Cerebellar nuclear complex (tissue), 1 donor: ENCODE data around the gene BRME1.

Experiments used
- DNase-seq, 2 experiments: peaks; one replicate each; lab custom pipeline; 2025; lab: John Stamatoyannopoulos, UW

The BRME1 gene

DNA sequence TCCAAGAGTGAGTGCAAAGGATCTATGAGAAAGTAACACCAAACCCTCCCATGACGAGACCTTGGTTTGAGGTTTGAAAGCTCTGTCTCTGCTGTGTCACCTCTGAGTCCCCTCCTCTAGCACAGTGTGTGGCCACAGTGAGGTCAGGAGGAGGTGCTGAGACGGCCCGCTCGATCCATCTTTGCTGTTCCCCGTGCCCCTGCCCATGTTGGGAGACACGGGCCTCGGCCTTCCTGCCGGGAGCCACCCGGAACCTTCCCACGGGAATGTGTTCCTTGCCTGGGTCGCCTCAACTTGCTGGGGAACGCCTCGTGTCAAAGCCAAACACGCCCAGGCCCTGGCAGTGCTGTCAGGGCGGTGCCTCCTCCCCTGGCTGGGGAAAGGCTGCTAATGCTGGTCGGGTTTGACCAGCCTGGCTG, 18.9 kb downstream of the BRME1 start:
- no peak for DNase-seq

DNA sequence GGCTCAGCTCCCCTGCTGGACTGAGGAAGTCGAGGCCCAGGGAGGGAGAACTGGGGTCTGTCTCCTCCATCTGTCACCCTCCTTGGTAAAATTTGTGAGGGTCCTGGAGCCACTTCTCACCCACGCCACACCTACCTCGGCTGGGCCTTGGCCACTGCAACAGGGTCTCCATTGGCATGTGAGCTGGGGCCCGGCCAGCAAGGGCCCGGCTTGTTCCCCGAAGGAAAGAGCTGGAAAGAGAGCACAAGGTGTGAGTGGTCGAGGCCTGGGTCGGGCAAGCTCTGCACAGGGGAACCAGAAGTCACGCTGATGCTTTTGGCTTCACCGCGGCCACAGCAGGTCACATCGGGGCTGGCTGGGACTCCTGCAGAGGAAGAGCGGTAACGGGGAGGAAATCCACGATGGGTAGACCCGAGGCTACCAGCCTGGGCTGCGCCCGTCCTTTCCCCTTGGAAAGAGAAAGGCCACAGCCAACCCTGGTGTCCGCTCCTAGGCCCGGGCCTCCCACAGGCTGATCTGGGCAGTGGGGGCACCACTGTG, 20.0 kb downstream of the BRME1 start:
- DNase-seq = no peak

DNA sequence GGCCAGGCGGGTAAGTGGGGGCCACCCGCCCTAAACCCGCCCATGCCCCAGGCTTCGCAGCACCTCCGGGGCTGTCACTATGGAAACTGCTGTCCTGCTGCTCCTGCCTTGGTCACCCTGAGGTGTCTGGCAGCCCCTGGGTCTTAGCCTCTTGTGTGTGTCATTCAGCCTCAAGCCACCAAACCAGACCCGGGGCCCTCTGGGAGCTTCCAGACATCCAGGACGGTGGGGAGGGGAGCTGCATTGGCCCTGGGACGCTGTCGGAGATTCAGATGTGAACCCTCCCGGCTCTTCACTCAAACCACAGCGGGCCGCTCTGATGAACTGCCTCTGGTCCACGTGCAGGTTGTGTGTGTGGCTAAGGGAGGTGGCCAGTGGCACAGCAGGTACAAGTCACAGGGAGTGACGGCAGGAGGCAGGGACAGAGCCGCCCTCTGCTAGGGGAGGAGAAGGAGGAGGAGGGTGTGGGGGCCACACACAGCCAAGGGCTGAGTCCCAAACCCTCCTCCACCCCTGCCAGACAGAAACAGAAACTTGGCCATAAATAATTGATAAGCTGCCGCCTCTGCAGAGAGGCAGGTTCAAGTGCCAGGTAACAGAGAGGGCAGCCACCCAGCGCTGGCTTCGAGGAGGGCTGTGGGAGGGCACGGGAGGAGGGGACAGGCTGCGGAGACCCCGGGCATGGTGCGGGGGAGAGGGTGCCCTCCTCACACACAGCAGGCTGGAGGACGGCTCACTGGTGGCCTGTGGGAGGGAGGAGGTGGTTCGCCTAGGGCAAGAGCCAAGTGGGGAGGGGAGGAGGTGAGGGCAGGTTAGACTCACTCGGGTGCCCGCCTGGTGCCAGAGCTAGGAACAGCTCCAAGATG, 21.0 kb downstream of the BRME1 start:
- DNase-seq = peak in 1 of 2 experiments; percentile 1

DNA sequence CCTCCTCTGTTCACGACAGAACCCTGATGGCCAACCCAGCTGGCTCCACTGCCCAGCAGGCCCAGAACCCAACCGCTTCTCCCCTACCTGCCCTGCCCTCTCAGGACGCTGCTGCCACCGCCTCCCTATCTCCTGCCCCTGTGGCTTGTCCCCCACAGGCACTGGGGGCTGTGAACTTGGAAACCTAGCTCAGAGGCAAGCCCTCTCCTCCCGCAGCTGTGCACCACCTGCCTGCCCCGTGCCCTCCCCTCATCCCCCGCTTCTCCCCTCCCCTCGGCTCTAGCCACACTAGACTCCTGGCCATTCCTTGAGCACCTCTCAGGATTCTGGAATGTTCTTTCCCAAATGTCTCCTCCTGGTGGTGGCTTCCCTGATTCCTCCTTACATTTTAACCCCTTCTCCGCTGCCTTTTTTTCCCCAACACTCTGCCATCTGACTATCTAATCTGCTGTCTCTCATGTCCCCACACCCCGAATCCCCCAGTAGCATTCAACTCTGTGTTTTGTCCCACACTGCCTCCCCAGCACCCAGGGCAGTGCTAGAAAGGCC, 22.3 kb downstream of the BRME1 start:
- no peak for DNase-seq

DNA sequence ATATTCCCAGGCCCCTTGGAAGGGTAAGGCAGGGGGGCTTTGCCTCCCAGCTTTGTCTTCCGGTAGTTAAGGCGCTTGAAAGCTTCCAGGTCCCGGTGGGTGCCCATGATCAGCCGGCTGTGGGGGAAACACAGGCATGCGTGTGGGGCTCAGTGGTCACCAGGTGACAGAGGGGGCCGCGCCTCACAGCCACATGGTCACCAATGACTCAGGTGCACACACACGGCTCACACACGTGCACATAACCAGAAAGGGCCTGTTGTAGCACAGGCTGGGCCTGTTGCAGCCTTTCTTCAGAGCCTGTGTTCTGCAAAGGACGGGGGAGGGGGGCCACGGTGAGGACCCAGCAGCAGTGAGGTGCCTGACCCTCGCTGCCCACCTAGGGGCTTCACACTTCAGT, 23.1 kb downstream of the BRME1 start:
- DNase-seq = no peak

DNA sequence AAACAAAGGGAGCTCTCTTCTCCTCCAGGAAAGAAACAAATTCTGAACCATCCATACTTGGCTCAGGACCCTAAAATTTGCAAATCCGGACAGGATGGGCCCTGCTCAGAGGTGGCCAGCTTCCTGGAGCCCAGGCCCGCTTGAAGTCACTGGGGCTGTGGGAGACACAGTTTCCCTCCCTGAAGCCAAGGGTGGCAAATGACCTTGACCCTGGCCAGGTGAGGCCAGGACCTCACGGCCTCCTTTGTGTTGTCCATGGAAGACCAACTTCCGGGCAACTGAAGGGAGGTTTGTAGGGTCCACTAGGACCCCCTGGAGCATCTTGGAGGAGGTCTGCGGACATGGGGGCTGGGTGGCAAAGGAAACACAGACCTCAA, 23.5 kb downstream of the BRME1 start:
- DNase-seq = no peak

DNA sequence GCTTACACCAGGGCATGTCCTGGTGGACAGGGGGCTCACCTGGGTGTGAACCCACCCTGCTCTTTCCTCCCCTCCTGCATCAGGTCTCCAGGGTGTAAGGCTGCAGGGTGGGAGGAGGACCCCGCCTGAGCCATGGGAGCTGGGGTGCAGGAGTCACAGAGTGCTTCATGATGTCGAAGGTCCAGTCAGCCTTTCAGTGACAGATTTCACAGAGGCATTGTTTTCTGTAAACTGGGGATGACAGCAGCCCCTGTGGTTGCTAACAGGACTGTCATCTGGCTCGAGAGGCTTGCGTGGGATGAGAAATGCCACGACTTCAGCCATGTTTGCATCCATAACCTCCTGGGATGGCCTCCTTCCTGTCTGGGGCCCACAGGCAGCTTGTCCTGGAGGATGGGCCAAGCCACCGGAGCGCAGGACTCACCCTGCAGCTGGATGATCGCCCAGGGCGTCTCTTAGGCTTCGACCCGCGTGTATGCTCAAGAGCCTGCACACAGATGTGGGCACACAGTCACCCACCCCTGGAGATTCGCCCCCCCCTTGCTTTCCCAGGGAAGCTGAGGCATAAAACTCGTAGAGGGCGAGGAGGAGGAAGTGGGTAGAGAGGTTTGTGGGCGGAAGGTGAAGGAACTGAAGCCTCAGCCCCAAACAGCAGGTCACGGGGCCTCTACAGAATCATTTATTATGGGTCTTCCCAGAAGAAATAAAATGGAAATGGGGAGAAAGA, 24.1 kb downstream of the BRME1 start:
- DNase-seq = no peak

DNA sequence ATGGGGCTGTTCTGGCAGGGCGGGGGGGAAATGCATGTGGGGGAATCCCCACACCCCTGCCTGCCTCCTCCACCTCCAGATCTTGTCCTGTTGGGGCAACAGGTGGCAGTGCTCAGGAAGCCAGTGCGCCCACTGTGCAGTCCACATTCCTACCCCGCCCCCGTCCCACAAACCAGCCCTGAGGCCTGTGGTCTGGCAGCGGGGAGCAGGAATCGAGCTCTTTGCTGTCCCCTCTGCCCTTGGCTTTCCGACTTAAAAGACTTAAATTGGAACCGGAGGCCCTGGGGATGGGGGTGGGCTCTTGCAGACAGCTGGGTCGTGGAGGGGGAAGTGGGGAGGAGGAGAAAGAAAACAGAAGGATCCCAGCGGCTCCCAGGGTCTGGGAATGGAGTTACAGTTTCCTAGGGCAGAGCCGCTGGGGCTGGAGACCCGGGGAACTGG, 24.6 kb downstream of the BRME1 start:
- no peak for DNase-seq

DNA sequence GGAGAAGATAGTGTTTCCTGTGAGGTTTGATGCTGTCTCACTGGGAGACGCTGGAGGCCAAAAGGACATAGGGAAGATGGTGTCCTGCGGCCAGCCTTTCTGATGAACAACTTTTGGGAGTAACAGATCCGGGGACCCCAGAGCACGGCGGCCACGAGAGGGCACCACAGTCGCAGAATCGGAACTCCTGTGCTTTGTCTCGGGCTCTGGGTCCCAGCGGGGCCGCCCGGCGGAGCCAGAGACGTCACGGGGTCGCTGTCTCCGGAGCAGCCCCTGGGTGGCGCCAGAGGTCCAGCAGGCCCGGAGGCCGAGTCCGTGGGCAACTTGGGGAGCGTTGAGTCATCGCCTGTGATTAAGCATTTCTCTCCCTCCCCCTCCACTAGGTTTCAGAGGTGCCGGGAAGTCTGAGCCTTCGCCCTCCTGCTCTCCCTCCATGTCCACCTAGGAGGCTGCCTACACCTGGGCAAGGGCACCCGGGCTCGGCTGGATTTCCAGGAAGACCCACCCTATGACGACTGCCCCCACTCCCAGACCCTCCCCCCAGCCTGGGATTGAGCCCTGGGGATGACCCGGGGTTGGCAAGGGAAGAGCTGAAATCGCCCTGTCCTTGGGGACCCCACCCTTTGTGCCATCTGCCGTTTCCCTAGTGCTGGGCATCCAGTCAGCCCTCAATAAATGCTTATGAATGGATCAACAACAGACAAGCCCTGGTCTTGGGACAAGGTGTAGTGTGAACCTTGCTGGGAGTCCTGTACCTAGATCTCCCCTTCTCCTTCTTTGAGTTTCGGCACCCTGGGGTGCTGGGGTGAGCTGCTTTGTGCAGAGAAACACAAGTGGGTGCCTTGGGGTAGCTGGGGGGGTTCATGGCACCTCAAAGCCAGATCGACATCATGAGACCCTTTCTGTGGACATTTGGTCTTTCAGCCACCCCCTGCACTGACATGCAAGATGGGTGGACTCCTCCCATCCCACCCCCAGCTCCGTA, 25.6 kb downstream of the BRME1 start:
- peak; percentile 68 to 79 for DNase-seq

DNA sequence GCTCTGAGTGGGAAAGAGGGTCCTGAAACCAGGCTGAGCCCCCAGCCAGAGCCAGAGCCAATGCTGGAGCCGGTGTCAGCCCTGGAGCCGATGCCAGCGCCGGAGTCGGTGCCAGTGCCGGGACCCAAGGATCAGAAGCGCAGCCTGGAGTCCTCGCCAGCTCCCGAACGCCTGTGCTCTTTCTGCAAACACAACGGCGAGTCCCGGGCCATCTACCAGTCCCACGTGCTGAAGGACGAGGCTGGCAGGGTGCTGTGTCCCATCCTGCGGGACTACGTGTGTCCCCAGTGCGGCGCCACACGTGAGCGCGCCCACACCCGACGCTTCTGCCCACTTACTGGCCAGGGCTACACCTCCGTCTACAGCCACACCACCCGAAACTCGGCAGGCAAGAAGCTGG, 28.6 kb downstream of the BRME1 start:
- DNase-seq = no peak

DNA sequence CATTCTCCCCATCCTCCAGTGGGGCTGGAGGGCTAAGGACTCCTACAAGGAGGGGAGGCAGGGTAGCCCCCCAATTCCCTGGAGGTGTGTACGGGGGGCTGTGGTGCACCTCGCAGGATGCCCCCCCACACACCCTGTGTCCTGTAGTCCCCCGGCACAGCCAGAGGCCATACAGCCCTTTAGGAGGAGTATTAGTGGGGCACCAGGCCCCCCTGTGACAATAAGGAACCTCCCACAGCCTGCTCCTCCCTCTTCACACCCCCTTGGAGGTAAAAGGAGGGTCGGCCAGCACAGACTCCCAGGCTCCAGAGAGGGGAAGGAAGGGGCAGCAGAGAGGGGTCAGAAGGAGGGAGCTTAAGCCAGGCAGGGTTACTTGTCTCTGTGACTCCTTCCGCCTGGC, 29.1 kb downstream of the BRME1 start, which contains the start of gene NANOS3:
Gene NANOS3, plus strand, starts transcription at position 301 of the 400 bp plus-strand sequence. CDS start 115 bp downstream, outside the sequence.
- no peak for DNase-seq

DNA sequence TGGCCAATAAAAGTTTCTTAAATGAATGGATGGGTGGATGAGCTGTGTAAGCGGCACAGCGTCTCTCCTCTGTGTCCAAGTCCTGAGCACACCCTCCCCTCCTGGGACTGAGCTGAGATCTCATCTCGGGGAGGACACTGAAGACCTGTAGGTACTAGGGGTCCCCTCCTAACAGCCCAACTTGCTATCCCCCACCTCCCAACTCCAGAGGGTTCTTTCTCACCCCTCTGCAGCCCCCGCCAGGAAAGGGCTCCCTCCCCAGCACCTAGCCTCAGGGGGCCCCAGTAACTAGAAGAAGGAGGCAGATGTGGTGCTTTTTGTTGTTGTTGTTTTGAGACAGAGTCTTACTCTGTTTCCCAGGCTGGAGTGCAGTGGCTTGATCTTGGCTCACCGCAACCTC, 30.1 kb downstream of the BRME1 start:
- DNase-seq = no peak

DNA sequence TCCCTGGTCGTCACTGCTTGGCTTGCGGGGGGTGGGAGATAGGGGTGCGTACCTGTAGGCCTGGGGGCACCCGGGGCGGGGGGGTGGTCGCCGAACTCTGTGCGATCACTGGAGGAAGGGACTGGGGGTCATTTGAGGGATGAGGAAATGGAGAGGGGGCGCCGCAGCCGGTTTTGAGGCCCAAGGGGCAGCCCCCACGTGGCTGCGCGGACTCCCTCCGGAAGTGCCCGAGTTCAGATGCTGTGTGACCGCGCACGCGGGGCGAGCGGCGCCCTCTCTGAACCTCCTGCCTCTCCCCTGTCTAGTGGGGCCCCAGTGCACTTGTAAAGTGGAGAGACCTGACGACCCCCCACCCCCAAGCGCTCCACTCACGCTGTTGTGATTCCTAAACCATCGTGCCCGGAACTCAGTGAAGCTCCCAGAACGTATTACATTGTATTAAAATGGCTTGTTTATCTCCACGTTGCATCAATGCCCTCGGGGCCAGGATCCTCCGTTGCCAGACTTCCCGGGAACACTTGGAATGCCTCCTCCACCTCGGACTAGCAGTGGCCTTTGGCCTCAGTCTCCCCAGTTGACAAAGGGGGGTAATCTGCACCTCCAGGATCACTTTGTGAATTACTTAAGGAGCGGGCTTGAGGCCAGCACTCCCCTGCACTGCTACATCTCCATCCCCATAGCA, 31.9 kb downstream of the BRME1 start:
- no peak for DNase-seq

DNA sequence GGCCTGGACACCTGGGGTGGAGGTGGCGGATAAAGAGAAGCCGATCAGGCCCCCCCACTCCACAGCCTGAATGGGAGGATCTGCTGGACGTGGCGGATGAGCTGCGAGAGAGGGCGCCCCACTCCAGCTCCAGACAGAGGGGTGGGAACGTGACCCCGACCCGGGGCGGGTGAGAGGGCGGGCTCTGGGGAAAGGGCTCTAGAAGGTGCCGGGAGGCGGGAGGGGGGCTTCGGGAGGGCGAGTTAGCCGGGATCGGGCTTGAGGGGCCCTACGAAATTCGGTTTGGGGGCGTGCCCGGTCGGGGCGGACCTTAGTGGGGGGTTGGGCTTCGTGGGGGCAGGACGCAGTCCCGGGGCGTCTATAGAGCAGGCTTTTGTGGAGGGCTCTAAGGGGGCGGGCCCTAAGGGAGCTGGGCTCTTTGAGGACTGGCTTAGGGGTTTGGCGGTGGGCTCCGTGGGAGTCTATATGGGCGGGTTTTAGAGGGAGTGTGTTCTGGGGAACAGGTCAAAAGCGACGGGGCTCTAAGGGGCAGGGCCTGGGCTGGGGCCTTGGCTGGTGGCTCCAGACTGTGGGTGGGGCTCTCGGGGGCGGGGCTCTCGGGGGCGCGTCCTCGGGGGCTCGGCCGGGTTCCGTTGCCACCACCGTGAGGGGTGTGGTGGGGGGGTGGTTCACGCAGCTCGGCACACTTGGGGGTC, 33.1 kb downstream of the BRME1 start:
- no peak for DNase-seq

DNA sequence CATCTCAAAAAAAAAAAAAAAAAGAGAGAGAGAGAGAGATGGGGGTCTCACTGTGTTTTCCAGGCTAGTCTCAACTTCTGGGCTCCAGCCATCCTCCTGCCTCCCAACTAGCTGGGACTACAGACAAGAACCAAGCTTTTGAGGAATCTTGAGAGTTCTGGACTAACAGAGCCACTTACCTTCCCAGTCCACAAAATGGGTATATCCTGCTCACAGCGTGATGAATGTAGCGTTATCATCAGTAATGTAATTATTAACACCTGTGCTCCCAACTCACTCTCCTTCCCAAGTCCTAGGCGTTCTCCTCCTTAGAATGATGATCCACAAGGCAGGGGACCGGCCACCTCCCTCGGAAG, 33.6 kb downstream of the BRME1 start:
- DNase-seq = no peak

DNA sequence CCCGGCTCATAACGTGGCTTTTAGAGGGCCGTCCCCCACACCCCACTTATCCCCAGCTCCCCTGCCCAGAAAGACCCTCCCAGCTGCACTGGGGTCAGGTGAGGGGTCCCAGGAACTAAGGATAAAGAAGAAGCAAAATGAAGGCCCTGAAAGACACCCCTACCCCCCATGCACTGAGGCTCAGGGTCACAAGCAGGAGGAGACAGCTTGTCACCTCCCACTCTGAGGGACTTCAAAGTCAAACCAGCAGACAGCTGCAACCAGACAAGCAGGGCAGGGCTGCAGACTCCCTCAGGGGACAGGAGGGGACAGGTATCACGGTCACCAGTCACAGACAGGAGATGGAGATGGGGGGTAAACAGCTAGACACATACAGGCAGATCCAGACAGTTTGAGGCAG, 35.0 kb downstream of the BRME1 start:
- DNase-seq = no peak

DNA sequence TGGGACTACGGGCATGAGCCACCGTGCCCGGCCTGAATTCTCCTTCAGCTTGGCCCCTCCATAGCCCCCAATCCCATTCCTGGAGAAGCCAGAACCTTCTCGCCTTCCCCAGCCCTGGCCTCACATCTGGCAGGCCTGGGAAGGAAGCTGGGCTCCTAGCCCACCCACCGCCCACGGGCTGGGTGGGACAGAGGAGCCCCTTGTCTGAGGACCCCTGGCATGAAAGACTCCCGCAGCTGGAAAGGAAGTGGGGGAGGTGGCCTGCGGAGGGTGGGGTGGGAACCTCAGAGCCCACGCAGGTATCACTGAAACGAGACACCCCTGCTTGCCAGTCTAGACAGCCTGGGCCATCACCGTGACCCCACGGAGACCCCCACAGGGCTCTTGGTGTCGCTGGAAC, 36.6 kb downstream of the BRME1 start:
- no peak for DNase-seq

DNA sequence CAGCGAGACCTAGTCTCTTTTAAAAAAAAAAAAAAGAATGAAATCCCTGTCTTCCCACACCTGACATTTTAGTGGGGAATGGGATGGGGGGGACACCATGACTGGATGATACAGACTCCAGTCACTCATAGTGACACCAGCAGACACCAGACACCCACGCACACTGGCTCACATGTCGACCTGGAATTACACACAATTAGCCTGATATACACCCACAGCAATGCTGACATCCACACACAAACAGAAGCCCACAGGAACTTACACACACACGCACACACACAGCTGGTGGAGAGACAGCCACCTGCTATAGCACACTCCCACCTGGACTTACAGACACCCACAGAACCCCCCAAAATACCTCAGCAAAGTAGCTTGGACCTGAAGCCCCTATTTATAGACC, 37.3 kb downstream of the BRME1 start:
- DNase-seq = no peak

DNA sequence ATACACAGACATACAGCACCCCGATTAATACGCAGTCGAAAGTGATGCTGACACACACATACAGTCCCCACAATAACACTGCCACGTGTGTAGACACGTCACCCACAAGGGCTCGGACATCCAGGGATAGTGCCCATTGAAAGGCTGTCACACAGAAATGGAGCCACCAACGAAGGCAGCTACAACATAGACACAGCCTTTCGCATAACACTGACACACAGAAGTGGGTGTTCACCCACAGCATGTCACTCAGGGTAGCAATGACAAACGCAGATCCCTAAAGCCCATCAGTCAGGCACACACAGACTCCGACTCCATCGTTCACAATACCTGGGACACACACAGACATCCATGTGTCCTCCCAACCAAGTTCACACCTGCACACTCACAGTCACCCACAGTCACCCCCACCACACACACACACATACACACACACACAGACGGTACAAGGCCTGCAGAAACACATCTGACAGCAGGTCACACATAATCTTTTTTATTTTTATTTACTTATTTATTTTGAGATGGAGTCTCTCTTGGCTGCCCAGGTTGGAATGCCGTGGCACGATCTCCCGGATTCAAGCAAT, 39.4 kb downstream of the BRME1 start:
- no peak for DNase-seq
